HPDE6-E6E7 (cell line): ENCODE measurements around the gene FIS1.
"Not testable (repeated sequence)": the region's sequence is repeated elsewhere in the genome, so short reads cannot be mapped to it uniquely, and the experiment has no call there.

ENCODE experiments used
- DNase-seq: peaks from one replicate; pipeline ENCODE4 v3.0.0; 2011; ENCODE audit warnings: missing footprints; ENCODE audit errors: extremely low spot score

FIS1 gene

DNA sequence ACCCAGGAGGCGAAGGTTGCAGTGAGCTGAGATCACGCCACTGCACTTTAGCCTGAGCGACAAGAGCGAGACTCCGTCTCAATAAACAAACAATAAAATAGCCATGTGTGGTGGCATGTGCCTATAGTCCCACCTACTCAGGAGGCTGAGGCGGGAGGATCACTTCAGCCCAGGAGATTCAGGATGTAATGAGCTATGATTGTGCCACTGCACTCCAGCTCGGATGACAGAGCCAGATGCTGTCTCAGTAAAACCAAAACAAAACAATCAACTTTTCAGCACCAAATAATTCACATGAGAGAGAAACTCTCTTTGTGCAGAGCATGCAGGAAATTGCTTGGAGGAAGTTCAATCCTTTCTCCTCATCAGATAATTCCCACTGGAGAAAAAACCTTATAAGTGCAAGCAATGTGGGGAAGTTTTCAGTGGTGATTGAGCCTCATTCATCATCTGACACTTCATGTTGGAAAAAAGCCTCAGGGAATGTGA, 13.4 kb upstream of the FIS1 start:
- DNase-seq: no peak

DNA sequence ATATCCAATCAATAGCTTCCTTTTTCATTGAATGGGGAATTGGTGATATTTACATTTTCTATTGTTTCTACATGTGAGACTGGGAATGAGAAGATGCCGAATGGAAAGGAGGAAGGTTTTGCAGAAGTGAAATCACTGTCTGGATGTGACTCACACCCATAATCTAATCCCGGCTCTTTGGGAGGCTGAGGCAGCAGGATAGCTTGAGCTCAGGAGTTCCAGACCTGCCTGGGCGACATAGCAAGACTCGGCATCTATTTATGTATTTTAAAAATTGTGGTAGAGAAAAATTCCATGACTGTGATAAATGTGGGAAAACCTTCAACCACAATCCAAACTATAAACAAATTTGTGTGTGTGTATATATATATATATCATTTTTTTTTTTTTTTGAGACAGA, 10.9 kb upstream of the FIS1 start:
- DNase-seq: no peak

DNA sequence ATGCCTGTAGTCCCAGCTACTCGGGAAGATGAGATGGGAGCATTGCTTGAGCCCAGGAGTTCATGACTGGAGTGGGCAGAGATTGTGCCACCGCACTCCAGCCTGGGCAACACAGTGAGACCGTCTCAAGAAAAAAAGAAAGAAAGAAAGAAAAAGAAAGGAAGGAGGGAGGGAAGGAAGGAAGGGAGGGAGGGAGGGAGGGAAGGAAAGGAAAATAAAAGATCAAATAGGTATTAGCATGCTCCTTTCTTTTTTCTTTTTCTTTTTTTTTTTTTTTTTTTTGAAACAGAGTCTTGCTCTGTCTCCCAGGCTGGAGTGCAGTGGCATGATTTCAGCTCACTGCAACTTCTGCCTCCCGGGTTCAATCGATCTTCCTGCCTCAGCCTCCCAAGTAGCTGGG, 8.3 kb upstream of the FIS1 start:
- DNase-seq: not testable (repeated sequence)

DNA sequence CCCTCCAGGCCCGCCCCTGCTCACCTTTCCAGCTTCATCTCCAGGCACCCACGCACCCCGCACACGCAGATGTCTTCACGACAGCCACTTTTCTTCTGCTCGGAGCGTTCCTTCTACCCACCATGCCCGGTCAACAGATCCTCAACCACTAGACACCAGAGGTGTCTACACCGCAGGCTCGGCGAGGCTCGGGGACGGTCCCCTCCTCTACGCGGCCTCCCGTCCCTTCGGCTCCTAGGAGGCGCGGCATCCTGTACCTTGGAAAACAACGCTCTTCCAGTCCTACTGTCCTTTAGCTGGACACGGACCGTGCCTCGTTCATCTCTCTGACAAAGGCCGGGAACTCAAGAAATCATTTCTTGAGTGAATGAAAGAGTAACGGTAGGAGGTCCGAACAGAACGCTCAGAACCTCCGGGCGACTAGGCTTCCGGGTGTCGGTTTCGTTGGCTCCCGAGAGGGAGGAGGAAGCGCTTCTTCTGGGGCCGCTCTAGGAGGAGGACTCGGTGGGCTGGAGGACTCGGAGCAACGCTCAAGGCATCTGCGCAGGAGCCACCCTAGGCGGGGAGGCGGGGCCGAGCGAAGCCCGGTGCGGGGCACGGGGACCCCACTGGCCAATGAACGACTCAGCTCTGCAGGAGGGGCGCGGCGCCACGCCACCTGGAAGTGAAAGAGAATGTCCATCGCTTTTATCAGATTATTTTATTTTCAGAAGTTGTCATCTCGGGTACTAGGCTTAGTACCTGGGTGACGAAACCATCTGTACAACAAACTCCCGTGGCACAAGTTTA, 7.2 kb upstream of the FIS1 start:
- peak; percentile 97 for DNase-seq

DNA sequence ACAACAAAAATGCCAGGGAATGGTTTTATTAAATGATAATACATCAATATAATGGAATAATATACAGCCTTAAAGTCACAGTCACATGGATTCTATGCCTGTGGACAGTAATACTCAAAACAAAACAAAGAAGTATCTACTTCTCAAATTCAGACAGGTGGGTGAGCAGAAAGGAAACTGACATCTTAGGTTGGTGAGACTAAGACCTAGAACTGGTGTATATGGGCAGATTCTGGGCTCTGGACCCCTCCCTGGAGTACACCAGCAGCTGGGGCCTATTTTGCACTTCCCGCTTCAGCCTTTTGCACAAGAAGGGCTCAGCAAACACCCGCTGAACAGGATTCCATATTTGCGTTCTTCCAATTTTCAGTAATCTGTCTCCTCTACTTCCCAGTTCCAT, 5.4 kb upstream of the FIS1 start:
- no peak for DNase-seq

DNA sequence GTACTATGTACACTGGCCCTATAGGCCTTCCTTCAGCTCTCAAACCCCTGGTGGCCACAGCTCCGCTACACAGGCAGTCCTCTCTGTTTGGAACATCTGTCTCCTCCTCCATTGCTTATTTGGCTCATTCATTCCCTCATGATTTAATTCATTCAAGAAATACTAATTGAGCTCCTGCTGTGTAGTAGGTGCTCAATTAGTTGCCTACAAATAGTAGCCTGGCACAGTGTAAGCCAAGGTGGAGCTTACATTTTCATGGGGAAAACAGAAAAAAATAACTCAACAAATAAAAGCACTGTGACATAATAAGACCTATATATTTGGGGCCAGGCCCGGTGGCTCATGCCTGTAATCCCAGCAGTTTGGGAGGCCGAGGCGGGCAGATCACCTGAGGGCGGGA, 3.4 kb upstream of the FIS1 start:
- no peak for DNase-seq

DNA sequence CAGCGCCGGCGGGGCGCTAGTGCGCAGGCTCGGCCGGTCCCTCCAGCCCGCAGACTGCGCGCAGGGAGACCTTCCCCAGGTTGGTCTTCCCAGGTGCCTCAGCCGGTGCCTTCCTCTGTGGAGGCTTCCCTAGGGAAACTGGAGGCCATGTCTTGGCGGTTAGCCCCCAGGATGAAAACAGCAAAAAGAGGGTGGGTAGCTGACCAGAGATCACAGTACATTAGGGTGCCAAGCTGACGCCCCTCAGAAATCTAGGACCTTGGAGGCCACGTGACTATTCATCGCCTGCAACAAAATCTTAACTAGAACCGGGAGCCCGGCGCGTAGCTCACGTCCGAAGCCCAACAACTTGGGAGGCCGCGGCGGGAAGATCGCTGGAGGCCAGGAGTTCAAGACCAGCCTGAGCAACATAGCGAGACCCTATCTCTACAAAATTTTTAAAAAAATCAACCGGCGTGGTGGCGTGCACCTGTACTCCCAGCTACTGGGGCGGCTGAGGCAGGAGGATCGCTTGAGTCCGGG, 327 bp upstream of the FIS1 start:
- peak; percentile 79 for DNase-seq

DNA sequence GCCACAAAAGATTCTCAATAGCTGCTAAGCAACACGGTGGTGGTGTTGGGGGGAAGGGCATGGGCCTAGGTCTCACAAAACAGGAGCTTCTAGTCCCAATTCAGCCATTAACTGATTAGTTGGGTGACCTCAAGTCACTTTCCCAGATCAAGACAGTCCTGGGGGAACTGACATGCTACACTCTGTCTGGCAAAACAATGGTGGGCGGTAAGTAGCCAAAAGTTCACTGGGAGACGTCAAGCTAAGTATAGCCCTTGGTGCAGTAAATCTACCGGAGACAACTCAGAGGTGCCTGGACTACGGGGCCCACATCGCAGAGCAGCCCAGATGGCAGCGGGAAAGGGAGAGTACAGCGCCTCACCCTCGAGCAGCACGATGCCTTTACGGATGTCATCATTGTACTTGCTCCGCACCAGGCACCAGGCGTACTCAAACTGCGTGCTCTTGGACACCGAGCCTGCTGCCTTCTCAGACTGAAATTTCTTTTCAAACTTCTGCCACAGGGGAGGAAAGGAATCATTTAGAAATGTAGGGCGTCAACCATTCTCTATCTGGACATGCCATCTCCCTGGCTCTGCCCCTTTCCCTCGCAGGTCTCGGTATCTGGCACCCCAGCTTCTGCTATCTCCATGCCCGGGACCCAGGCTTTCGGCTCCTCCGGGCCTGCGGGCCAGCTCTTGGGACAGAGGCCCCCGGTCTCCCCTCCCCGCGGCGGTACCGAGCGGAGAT, 1.1 kb downstream of the FIS1 start:
- DNase-seq: no peak

DNA sequence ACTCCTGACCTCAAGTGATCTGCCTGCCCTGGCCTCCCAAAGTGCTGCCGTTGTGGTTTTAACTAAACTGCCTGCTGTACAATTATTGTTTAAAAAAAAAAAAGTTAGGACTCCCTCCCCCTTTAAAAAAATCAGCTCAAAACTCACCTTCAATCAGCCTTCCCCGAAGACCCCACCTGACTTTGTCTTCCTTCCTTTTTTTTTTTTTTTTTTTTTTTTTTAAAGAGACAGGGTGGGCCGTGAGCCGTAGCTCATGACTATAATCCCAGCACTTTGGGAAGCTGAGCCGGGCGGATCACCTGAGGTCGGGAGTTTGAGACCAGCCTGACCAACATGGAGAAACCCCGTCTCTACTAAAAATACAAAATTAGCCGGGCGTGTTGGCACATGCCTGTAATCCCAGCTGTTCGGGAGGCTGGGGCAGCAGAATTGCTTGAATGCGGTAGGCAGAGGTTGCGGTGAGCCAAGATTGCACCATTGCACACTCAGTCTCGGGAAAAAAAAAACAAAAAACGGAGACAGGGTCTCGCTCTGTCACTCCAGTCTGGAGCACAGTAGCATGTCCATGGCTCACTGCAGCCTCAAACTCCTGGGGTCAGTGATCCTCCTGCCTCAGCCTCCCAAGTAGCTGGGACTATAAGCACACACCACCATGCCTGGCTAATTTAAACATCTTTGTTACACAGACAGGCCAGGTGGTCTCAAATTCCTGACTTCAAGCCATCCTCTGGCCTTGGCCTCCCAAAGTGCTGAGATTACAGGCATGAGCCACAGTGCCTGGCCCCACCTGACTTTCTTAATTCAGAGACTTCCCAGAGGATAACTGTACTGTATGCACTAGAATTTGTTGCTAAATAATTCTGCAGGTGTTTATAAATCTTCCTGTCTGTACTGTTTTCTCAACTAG, 3.2 kb downstream of the FIS1 start:
- no peak for DNase-seq

DNA sequence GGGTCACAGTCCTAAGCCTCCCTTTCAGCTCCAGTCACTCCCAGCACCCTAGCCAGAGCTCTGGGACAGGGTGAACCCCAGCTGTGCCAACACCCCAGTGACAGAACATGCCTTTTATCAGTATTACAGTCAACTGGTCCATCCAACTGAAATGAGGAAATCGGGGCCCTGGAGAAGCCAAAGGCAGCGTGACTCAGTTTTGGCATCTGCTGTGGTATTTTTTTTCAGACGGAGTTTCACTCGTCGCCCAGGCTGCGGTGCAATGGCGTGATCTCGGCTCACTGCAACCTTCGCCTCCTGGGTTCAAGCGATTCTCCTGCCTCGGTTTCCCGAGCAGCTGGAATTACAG, 3.9 kb downstream of the FIS1 start:
- no peak for DNase-seq

DNA sequence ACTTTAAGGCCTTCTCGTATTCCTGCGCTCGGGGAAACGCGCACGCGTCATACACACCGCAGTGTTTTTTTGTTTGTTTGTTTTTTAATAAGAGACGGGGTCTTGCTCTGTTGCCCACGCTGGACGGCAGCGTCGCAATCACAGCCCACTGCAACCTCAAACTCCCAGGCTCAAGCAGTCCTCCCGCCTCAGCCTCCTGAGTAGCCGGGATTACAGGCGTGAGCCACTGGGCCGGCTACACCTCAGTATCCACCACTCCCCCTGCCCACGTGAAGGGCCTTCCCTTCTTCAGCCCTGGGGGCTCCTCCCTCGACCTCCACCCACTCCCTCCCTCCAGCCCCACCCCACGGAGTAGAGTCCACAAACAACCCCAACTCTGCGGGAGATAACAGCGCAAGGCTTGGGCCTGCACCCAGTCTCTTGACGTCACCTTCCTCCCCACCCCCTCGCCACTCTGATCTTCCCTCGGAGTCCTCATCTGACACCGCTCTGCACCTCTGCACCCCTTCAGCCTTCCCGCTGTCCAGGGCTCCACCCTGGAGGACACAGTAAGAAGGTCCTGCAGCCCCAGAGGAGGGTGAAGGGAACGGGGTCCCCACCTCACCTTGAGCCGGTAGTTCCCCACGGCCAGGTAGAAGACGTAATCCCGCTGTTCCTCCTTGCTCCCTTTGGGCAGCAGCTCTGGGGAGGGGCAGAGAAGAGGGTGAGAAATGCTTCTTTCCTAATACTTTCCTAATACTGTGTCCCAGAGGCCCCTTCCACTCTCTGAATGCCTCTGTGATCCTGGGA, 4.5 kb downstream of the FIS1 start:
- DNase-seq: no peak

DNA sequence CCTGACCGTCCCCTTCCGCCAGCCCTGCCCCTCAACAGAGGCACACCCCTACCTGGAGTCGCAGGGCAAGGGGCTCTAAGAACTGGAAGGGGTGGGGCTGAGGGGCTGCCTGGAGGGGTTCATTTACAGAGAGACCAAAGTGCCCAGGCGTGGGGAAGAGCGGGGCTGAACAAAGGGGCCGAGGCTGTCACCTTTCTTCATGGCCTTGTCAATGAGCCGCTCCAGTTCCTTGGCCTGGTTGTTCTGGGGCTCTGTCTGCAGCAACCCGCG, 5.0 kb downstream of the FIS1 start:
- DNase-seq: no peak

DNA sequence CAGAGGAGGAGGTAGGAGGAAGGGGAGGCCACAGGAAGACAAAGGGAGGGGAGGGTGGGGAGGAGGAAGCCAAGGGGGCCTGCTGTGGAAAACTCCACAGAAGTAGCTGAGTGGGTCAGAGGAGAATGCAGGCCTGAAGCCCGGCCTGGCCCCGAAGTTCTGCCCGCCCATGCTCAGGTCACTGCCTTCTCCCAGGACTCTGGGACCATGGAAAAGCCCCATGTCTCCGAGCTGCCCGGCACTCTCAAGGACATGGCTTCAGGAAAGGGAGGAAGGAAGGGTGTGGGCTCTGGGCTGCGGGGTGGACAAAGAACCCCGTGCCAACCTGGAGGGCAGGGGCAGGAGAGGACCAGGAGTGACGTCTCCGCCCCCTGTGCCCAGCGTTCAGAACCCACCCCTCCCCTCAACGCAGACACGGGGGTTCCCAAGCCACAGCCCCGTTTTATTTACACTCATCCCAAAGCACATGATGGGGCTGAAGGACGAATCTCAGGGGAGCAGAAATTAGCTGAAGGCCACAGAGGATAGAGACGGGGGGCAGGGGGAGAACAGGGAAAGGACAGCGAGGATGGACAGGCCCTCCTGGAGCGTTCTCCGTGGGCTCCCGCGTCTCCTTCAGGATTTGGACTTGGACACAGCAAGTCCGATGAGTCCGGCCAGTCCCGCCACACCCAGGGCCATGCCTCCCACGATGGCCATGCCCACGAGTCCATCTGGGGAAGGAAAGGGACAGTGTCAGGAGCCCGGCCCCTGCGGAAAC, 5.5 kb downstream of the FIS1 start:
- no peak for DNase-seq

DNA sequence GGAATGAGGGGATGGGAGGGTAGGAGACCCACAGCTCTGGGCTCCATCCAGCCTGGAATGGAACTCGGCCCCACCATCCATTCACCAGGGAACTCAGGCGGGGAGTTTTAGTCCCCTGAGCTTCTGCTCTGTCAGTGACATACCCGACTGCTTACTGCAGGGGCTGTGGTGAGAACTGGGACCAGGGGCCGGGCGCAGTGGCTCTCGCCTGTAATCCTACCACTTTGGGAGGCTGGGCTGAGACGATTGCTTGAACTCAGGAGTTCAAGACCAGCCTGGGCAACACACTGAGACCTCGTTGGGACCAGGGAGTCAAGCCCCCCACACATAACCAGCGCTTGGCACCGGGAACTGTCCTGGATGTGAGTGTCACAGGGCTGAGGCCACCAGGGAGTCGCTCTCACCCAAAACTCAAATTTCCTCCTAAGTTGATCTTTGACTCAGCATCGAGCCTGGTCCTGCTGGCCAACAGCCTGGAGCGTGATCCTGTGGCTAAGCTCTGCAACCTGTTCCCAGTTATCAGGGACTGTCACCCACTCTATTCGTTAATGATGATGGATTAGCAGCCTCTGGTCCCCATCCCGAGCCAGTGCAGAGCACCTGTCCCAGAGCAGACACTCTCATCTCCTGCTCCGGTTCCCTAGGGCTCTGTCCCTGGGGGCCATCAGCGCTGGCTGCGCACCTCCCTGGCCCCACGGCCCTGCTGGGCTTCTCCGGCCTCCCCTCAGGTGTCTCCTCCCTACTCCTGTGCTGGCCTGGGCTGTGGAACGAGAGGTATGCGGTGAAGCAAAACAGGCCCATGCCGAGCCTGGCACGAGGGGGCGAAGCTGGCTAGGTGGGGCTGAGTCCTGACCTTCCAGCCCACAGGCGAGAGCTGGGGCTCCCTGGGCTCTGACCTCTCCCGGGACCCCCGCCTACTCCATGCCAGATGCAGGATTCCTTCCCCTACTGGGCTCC, 6.4 kb downstream of the FIS1 start:
- DNase-seq: no peak

DNA sequence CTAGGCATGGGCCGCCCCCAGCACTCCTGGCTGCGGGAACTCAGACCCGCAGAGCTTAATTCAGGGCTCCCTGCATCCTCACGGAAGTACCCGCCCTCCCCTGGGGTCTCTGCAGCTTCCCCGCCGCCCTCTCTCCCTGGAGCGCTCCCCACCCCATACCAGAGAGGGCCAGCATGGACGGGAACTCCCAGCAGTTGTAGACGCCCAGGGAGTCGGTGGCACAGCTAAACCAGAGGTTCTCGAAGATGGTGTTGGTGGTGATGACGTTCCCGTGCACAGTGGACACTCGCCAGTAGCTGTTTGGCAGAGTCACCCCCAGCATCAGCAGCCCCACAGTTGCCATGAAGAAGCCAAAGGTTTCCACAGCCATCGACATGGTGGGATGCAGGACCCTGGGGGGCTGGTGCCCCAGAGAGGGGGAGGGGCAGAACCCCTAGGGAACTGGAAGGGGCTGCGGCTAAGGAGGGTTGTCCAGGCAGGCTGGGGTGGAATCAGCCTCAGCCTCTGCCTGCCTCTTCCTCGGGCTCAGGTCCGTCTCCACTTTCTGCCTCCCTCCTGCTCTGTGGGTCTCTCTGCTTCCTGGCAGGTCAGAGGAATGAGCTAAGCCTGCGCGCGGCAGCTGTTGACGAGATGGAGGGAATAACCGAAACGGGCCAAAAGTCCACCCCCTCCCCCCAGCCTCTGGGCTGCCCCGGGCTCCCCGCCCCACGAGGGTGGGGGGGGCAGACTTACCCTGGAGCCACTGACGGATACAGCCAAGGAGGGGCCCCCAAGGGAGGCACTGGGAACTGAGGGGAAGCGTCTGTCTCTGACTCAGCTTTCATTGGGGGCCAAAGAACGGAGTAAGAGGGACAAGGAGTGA, 7.4 kb downstream of the FIS1 start, which contains the start of gene CLDN15:
Gene CLDN15 (minus strand): TSS at position 597 of the 862 bp plus-strand sequence. CDS start 221 bp downstream, at position 376.
- no peak for DNase-seq

DNA sequence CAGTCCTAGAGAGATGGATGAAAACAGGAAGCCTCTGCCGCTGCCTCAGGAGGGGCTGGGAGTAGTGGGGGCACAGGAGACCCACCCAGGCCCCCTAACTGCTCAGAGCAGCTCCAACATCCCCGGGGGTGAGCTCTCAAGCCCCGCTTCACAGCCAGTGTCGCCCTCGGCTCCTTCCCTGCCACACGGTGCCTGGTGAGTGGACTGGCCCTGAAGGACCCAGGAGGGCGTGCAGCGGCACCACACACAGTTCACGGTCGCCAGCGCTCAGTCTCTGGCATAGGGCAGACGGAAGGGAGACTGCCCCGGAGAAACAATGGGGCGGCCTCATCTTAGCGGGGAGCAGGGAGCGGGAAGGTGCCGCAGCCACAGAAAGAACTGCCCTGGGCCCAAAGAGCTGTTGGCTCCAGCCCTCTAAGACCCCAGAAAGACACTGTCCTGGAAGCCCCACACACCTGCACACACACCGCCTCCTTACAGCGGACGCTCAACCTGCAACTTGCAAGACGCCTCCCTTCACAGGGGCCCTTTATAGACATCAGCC, 8.5 kb downstream of the FIS1 start:
- no peak for DNase-seq

DNA sequence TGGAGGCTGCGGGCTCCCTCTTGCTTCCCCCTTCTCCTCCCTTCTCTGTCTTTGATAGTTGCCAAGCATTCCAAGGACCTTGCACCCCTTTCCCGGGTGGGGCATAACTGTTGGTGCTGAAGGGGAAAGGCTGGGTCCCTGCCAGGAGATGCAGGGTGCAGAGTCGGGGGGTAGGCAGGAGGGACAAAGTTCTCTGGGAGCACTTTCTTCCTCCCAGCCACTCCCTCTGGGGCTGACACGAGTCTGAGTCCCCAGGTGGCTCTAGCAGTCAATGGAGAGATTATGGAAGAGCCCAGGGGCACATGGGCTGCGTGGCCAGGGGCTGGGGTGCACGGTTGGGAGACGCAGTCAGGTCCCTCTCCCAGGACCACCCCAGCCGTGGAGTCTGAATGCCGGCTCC, 9.4 kb downstream of the FIS1 start:
- DNase-seq: no peak

DNA sequence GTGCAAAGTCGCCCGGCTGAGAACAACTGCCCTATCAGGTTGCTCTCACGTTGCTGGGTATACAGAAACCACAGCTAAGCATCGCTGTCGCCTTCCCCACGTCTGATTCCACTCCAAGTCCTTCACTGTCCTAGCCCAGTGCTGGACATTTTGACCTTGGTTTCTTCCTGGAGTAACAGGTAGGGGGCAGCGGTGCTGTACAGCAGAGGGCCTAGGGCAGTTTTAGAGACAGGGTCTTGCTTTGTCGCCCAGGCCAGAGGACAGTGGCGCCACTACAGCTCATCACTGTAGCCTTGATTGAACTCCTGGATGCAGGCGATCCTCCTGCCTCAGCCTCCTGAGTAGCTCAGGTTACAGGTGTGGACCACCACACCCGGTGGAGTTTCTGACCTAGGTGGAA, 9.8 kb downstream of the FIS1 start:
- DNase-seq: no peak
